ENCODE data around the gene NTN3.

The NTN3 gene

GRCh38 chr16:2482708-2483534, 11.8 kb downstream of the NTN3 start:
- no peak for TF ChIP-seq MAX (IDR thresholded peaks at IDR 0.05)
- no peak for TF ChIP-seq REST (IDR thresholded peaks at IDR 0.05; ENCODE audit: low read depth)
- no peak for TF ChIP-seq TAF1 (IDR thresholded peaks at IDR 0.05; ENCODE audit: low read depth)
- TF ChIP-seq TEAD4 (IDR thresholded peaks at IDR 0.05): no peak
- TF ChIP-seq NFIC (IDR thresholded peaks at IDR 0.05): no peak
- TF ChIP-seq EP300 (IDR thresholded peaks at IDR 0.05; ENCODE audit: borderline replicate concordance): no peak
- no peak for TF ChIP-seq TCF12 (IDR thresholded peaks at IDR 0.05; ENCODE audit: low read depth)
- TF ChIP-seq CREB1 (IDR thresholded peaks at IDR 0.05; ENCODE audit: low read depth): no peak
- TF ChIP-seq FOXM1 (IDR thresholded peaks at IDR 0.05; ENCODE audit: borderline replicate concordance, low read depth): no peak
- no peak for TF ChIP-seq YY1 (IDR thresholded peaks at IDR 0.05; ENCODE audit: low read depth)
- no peak for TF ChIP-seq CEBPB (IDR thresholded peaks at IDR 0.05)
- TF ChIP-seq USF1 (IDR thresholded peaks at IDR 0.05): no peak
- TF ChIP-seq EGR1 (IDR thresholded peaks at IDR 0.05): no peak
- TF ChIP-seq ZBTB7A (IDR thresholded peaks at IDR 0.05; ENCODE audit: low read depth): no peak
- TF ChIP-seq RAD21 (IDR thresholded peaks at IDR 0.05; ENCODE audit: low read depth): no peak

- TF ChIP-seq RAD21 (IDR thresholded peaks at IDR 0.05; ENCODE audit: low read depth): no peak
- no peak for TF ChIP-seq NFIC (IDR thresholded peaks at IDR 0.05)
- no peak for TF ChIP-seq CREB1 (IDR thresholded peaks at IDR 0.05; ENCODE audit: low read depth)
Measured at GRCh38 chr16:2483939-2484897, 13.1 kb downstream of the NTN3 start.

GRCh38 chr16:2484898-2485508, 13.9 kb downstream of the NTN3 start:
- TF ChIP-seq ZBTB7A (IDR thresholded peaks at IDR 0.05; ENCODE audit: low read depth) (no peak), REST (IDR thresholded peaks at IDR 0.05; ENCODE audit: low read depth) (no peak), TAF1 (IDR thresholded peaks at IDR 0.05; ENCODE audit: low read depth) (no peak), MAX (IDR thresholded peaks at IDR 0.05) (no peak), USF1 (IDR thresholded peaks at IDR 0.05) (no peak), CEBPB (IDR thresholded peaks at IDR 0.05) (no peak), YY1 (IDR thresholded peaks at IDR 0.05; ENCODE audit: low read depth) (no peak), NFIC (IDR thresholded peaks at IDR 0.05) (no peak), EP300 (IDR thresholded peaks at IDR 0.05; ENCODE audit: borderline replicate concordance) (no peak), RAD21 (IDR thresholded peaks at IDR 0.05; ENCODE audit: low read depth) (no peak), FOXM1 (IDR thresholded peaks at IDR 0.05; ENCODE audit: borderline replicate concordance, low read depth) (no peak), CREB1 (IDR thresholded peaks at IDR 0.05; ENCODE audit: low read depth) (no peak), TEAD4 (IDR thresholded peaks at IDR 0.05) (no peak), EGR1 (IDR thresholded peaks at IDR 0.05) (no peak)

- no peak for TF ChIP-seq RAD21 (IDR thresholded peaks at IDR 0.05; ENCODE audit: low read depth)
- no peak for TF ChIP-seq TAF1 (IDR thresholded peaks at IDR 0.05; ENCODE audit: low read depth)
- TF ChIP-seq EGR1 (IDR thresholded peaks at IDR 0.05): no peak
- no peak for TF ChIP-seq FOXM1 (IDR thresholded peaks at IDR 0.05; ENCODE audit: borderline replicate concordance, low read depth)
- TF ChIP-seq CREB1 (IDR thresholded peaks at IDR 0.05; ENCODE audit: low read depth): no peak
- no peak for TF ChIP-seq YY1 (IDR thresholded peaks at IDR 0.05; ENCODE audit: low read depth)
- TF ChIP-seq NFIC (IDR thresholded peaks at IDR 0.05): no peak
- no peak for TF ChIP-seq USF1 (IDR thresholded peaks at IDR 0.05)
- no peak for TF ChIP-seq ZBTB7A (IDR thresholded peaks at IDR 0.05; ENCODE audit: low read depth)
Measured at GRCh38 chr16:2485811-2486507, 14.9 kb downstream of the NTN3 start.
